Endothelial cell of umbilical vein (primary cell): ENCODE data around the gene ITPKB.

ENCODE experiments used
- CTCF ChIP-seq, 2 donors: IDR thresholded peaks; 1 replicate in 1 of 2; 2 replicates in 1 of 2; pipeline ENCODE4 v1.5.1; 2011; ENCODE audit warnings: low read length in 2 of 2, mild to moderate bottlenecking in 2 of 2, moderate library complexity in 2 of 2, control low read depth in 1 of 2, inconsistent platforms in 1 of 2, low read depth in 1 of 2; ENCODE audit not compliant: insufficient read depth in 1 of 2; ENCODE audit errors: extremely low read depth in 1 of 2
- JUN ChIP-seq: IDR thresholded peaks from 2 replicates; pipeline ENCODE4 v1.6.1; 2011; ENCODE audit warnings: borderline replicate concordance, low read depth; ENCODE audit not compliant: insufficient read length, insufficient read depth
- POLR2A ChIP-seq: IDR thresholded peaks from 2 replicates; pipeline ENCODE4 v1.6.1; 2012; ENCODE audit warnings: low read depth, mild to moderate bottlenecking, control low read depth, low read length
- POLR2AphosphoS5 ChIP-seq: IDR thresholded peaks from 2 replicates; pipeline ENCODE4 v1.6.1; 2012; ENCODE audit warnings: low read depth, mild to moderate bottlenecking, control low read depth, low read length, moderate library complexity; ENCODE audit not compliant: insufficient read depth

DNA sequence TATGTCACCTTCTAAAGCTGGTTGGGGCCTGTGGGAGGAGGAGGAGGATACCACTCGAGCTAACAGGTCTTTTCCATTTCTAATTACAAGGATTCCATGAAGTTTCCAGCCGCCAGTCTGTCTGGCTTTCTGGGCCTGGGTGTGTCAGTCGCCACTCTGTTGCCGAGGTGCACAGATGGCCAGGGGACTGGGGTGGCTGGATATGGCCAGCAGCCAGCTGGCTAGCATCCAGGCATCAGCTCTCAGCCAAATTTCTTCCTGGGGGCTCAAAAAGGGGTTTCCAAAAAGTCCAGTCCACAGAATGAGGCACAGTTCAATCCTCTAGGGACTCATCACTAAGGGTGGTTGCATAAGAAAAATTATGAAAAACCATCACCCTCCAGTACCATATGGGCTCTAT is 32.4 kb downstream of the ITPKB start:
- TF ChIP-seq JUN (no peak), CTCF (IDR thresholded peaks at IDR 0.05; ENCODE audit: extremely low read depth in 1 of 2, insufficient read depth in 1 of 2, low read depth in 1 of 2, low read length in 2 of 2) (no peak), POLR2A (no peak), POLR2AphosphoS5 (no peak)
